ENCODE data around the gene ANGEL1. TPM values are rescaled to one million over a fixed set of nuclear protein-coding genes. Genes with fewer than 3 reads are reported as not detected.

The ANGEL1 gene
- polyA plus RNA-seq (2012; rRNA removed): 14.1 and 20.7 TPM in 2 replicates
- 7.5 and 9.8 TPM in 2 replicates for polyA plus RNA-seq (2012; cell fraction: cytosol; rRNA removed)
- polyA plus RNA-seq (2012; cell fraction: nucleus; rRNA removed): 48.0 and 56.1 TPM in 2 replicates

- ChIA-PET POLR2A (interaction anchor here (1.3 to 1.6 kb wide), 3 partner anchors 28 to 33 kb away, joined by 3 to 6 read pairs (median 4); no protein-coding TSS in a partner anchor), CTCF (interaction anchor here (0.6 to 9.9 kb wide), 8 partner anchors 11 to 676 kb away, joined by 3 to 112 read pairs (median 3); partner anchors contain the start of gene VASH1)
- H3K4me1 ChIP-seq (ENCODE audit: control insufficient read depth in 1 of 2, insufficient read depth in 2 of 2, low read depth in 1 of 2, low read length in 1 of 2): peaks cover 6 to 16% of the 10 kb centered on the region in 2 experiments; a peak in 3 of 4 replicates
- peaks cover 0 to 17% of the 10 kb centered on the region in 2 experiments for H3K36me3 ChIP-seq (replicated peaks in 1 of 2; ENCODE audit: control insufficient read depth in 1 of 2, insufficient read depth in 2 of 2, low read length in 1 of 2)
- peaks cover 5% of the 10 kb centered on the region; the same call in 1 of the 2 replicates for H3K79me2 ChIP-seq (ENCODE audit: insufficient read depth)
- H4K20me1 ChIP-seq (ENCODE audit: insufficient read depth): no peaks in the 10 kb centered on the region
- H3K9me2 ChIP-seq: no peaks in the 10 kb centered on the region
- H2AFZ ChIP-seq (ENCODE audit: low read depth): peak within 1 kb of the TSS; percentile 92
- H3K9me3 ChIP-seq: no peaks in the 10 kb centered on the region
- TF ChIP-seq TCF12 (IDR thresholded peaks at IDR 0.05): 0 out of 2 replicates have a peak, but pooled peaks have one; percentile 39
- peak; percentile 95 for TF ChIP-seq USF1 (IDR thresholded peaks at IDR 0.05; ENCODE audit: borderline replicate concordance, low read depth)
- TF ChIP-seq NFIC (IDR thresholded peaks at IDR 0.05; ENCODE audit: borderline replicate concordance): peak; percentile 22; the same call in 1 of the 2 replicates
- peak; percentile 61; the same call in 1 of the 2 replicates for TF ChIP-seq RFX5 (IDR thresholded peaks at IDR 0.05; ENCODE audit: low read length)
- TF ChIP-seq YY1 (IDR thresholded peaks at IDR 0.05; ENCODE audit: low read depth): peak; percentile 36; the same call in 1 of the 2 replicates
- TF ChIP-seq ELF1 (IDR thresholded peaks at IDR 0.05): peak; percentile 33; the same call in 1 of the 2 replicates
- TF ChIP-seq MAX (IDR thresholded peaks at IDR 0.05; ENCODE audit: low read depth): peak; percentile 97
- TF ChIP-seq SIN3A (IDR thresholded peaks at IDR 0.05; ENCODE audit: borderline replicate concordance, low read depth, low read length): peak; percentile 75; the same call in 1 of the 2 replicates
- TF ChIP-seq PBX3 (IDR thresholded peaks at IDR 0.05): no peak
- TF ChIP-seq GATA2 (CRISPR knock-in tag; IDR thresholded peaks at IDR 0.05): no peak
- peak; percentile 36; the same call in 1 of the 2 replicates for TF ChIP-seq POLR2AphosphoS5 (IDR thresholded peaks at IDR 0.05; ENCODE audit: low read depth, low read length)
- TF ChIP-seq FOXM1 (IDR thresholded peaks at IDR 0.05; ENCODE audit: low read depth): no peak
- TF ChIP-seq MXI1 (IDR thresholded peaks at IDR 0.05; ENCODE audit: low read depth, low read length): peak; percentile 98
- TF ChIP-seq JUND (IDR thresholded peaks at IDR 0.05): no peak
- peak; percentile 87 for TF ChIP-seq USF2 (IDR thresholded peaks at IDR 0.05; ENCODE audit: borderline replicate concordance, low read depth, low read length)
- peak; percentile 71 for TF ChIP-seq NRF1 (IDR thresholded peaks at IDR 0.05; ENCODE audit: low read depth, low read length)
- TF ChIP-seq FOSL2 (IDR thresholded peaks at IDR 0.05; ENCODE audit: borderline replicate concordance, low read depth): no peak
- TF ChIP-seq CHD2 (IDR thresholded peaks at IDR 0.05; ENCODE audit: low read length, partially characterized antibody): peak; percentile 83
- peak in 1 of 2 experiments; percentile 51; a peak in 1 of 4 replicates for TF ChIP-seq EP300 (IDR thresholded peaks at IDR 0.05; ENCODE audit: borderline replicate concordance in 1 of 2, low read depth in 1 of 2, low read length in 1 of 2)
- peak within 1 kb of the TSS; percentile 7 to 72; a peak in 2 of 4 replicates for H3K27ac ChIP-seq (ENCODE audit: low read depth in 2 of 2, low read length in 1 of 2)
- H3K27me3 ChIP-seq (ENCODE audit: insufficient read depth): peaks cover 6% of the 10 kb centered on the region
- peaks cover 5% of the 10 kb centered on the region for H3F3A ChIP-seq (replicated peaks; ENCODE audit: insufficient read depth)
- peak within 1 kb of the TSS; percentile 71 for H3K9ac ChIP-seq
- peak within 1 kb of the TSS; percentile 95 for H3K4me2 ChIP-seq
- 17% methylated on average over 16 of the region's 69 CpGs for WGBS (ENCODE audit: low lambda C conversion rate)
- peak; percentile 97 for DNase-seq
- H3K4me3 ChIP-seq (ENCODE audit: low read depth in 2 of 2, low read length in 1 of 2): peak within 1 kb of the TSS; percentile 88 to 89
Observed at GRCh38 chr14:76812422-76813383, at the start of gene ANGEL1. TSS of gene ANGEL1 (minus strand) at chr14:76812882. CDS start at chr14:76812827, 55 bp downstream.

All from SK-N-SH (cell line).